ENCODE measurements around the gene ITGA11.

GRCh38 chr15:68347392-68347791 is 84.6 kb downstream of the ITGA11 start:
- TF ChIP-seq POLR2A (IDR thresholded peaks at IDR 0.05; ENCODE audit: low read depth, low read length): no peak
- no peak for TF ChIP-seq POLR2AphosphoS5 (IDR thresholded peaks at IDR 0.05; ENCODE audit: low read depth, low read length)

All from GM12892 (cell line).